Progenitor cell of endocrine pancreas (in vitro differentiated cells): Measurements from ENCODE around the gene LRRC73. TPM values are rescaled to one million over a fixed set of nuclear protein-coding genes. Genes with fewer than 3 reads are reported as not detected.

Experiments used
- DNase-seq: peaks from one replicate; pipeline ENCODE4 v3.0.0; 2021; ENCODE audit warnings: low spot score; ENCODE audit not compliant: unreplicated experiment
- H3K27ac Mint-ChIP-seq: 2 replicates; pipeline ENCODE4 v1.8.0; 2021; ENCODE audit warnings: mild to moderate bottlenecking, moderate library complexity, mixed read lengths
- H3K27me3 Mint-ChIP-seq: 2 replicates; pipeline ENCODE4 v1.8.0; 2021; ENCODE audit warnings: mixed read lengths
- H3K36me3 Mint-ChIP-seq: 2 replicates; pipeline ENCODE4 v1.8.0; 2022; ENCODE audit warnings: mixed read lengths; ENCODE audit not compliant: insufficient read depth
- H3K4me1 Mint-ChIP-seq: 2 replicates; pipeline ENCODE4 v1.8.0; 2021; ENCODE audit warnings: low read depth, mixed read lengths
- H3K4me3 Mint-ChIP-seq: 2 replicates; pipeline ENCODE4 v1.8.0; 2021; ENCODE audit warnings: low read depth, mild to moderate bottlenecking, moderate library complexity, mixed read lengths
- H3K9me3 Mint-ChIP-seq: 2 replicates; pipeline ENCODE4 v1.8.0; 2021; ENCODE audit warnings: low read depth, mixed read lengths
- CTCF ChIP-seq: fragments of 200-600 bp; sonication (generic); IDR thresholded peaks from one replicate; pipeline ENCODE4 v1.5.0; 2021; ENCODE audit warnings: antibody characterized with exemption, mild to moderate bottlenecking; ENCODE audit not compliant: unreplicated experiment
- total RNA-seq: library from RNA; stranded (reverse); gene quantifications from 2 replicates; pipeline ENCODE4 v1.2.1, GENCODE V29; 2021

Gene LRRC73
- total RNA-seq, 1 donor from 2014 or later, result 1.5 TPM

DNA sequence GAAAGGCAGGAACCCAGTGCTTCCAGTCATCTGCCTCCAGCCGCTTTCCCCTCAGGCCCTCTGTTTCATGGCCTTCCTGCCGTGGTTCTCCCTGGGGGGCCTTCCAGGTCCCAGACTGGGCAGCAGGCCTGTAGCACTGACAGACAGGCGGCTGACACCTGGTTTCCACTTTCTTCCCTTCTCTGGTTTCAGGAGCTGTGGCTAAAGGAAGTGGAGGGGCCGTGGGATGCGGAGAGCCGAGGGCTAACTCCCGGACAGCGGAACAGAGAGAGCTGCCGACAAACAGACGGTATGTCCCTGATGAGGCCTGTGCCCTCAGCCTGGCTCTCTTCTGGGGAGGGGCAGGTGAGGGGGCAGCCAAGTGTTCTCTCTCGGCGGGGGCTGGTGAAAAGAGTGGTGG is 12.5 kb downstream of the LRRC73 start:
- H3K27me3 Mint-ChIP-seq, result no peaks in the 10 kb centered on the region
- H3K4me3 Mint-ChIP-seq, result no peak overlapping the region
- H3K4me1 Mint-ChIP-seq, result peaks cover 3% of the 10 kb centered on the region
- no peaks in the 10 kb centered on the region for H3K9me3 Mint-ChIP-seq
- TF ChIP-seq CTCF, result no peak
- H3K27ac Mint-ChIP-seq, result no peak overlapping the region
- peaks cover 7% of the 10 kb centered on the region for H3K36me3 Mint-ChIP-seq
- no peak for DNase-seq

DNA sequence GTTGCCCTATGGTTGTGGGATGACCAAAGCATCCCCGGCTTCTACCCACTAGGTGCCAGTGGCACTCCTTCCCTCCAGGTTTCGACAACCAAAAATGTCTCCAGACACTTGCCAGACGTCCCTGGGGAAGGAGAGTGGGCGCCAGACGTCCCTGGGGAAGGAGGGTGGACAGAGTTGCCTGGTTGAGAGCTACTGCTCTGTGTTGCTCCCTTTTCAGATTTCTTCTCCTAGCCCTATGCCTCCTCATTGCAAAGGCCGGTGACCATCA is 13.1 kb downstream of the LRRC73 start:
- Mint-ChIP-seq H3K27ac (no peak overlapping the region), H3K27me3 (no peaks in the 10 kb centered on the region), H3K9me3 (no peaks in the 10 kb centered on the region), H3K36me3 (peaks cover 7% of the 10 kb centered on the region), H3K4me3 (no peak overlapping the region), H3K4me1 (peaks cover 3% of the 10 kb centered on the region)
- TF ChIP-seq CTCF, result no peak
- no peak for DNase-seq

GRCh38 chr6:43496370-43497128 is 13.6 kb downstream of the LRRC73 start:
- Mint-ChIP-seq H3K9me3 (no peaks in the 10 kb centered on the region), H3K36me3 (peaks cover 7% of the 10 kb centered on the region), H3K27ac (no peak overlapping the region), H3K4me1 (peaks cover 3% of the 10 kb centered on the region), H3K27me3 (no peaks in the 10 kb centered on the region), H3K4me3 (no peak overlapping the region)
- peak; percentile 47 for TF ChIP-seq CTCF
- no peak for DNase-seq

DNA sequence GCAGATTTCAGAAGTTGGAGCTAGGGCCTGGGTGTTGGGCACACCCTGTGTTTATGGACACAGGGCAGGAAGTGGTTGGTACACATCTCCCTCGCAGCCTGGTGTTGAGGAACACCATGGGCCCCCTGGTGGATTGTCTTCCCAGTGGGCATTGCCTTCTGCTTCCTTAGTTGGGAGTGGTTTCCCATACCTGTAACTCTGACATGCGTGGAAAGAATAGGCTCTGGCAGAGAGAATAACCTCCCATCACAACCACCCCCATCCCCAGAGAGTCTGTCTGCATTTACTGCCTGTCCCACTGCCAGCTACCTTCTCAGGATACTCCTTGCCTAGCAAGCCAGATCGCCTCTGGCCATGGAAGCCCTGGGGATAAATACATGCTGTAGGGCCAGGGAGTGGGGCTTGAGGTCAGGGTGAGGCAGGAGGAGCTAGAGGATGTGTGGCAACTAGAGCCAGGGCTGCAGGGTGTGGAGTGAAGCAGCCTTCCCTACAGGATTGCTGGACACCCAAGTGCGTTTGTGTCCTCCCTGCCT is 14.7 kb downstream of the LRRC73 start:
- no peaks in the 10 kb centered on the region for H3K9me3 Mint-ChIP-seq
- H3K27me3 Mint-ChIP-seq, result no peaks in the 10 kb centered on the region
- DNase-seq, result no peak
- H3K4me3 Mint-ChIP-seq, result no peak overlapping the region
- peak; percentile 13 for TF ChIP-seq CTCF
- H3K36me3 Mint-ChIP-seq, result peaks cover 4% of the 10 kb centered on the region
- H3K27ac Mint-ChIP-seq, result peak overlapping the region; percentile 74
- peaks cover 3% of the 10 kb centered on the region for H3K4me1 Mint-ChIP-seq

DNA sequence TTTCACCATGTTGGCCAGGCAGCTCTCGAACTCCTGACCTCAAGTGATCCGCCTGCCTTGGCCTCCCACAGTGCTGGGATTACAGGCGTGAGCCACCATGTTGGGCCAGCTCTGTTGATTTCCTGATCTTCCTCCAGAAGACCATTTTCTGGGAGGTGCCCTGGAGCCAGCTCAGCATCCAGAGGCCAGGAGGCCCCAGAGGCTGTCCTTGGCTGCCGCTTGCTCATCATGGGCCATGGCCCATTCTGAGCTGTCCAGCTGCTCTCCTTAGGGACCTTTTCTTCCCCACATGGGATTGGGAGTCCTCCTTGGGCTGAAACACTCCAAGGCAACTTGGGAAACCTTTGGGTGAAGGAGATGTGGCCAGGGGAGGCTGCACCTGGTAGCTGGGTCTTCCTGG is 15.4 kb downstream of the LRRC73 start:
- no peaks in the 10 kb centered on the region for H3K9me3 Mint-ChIP-seq
- peaks cover 5% of the 10 kb centered on the region for H3K36me3 Mint-ChIP-seq
- no peak overlapping the region for H3K4me3 Mint-ChIP-seq
- no peak for TF ChIP-seq CTCF
- H3K27ac Mint-ChIP-seq, result no peak overlapping the region
- no peak for DNase-seq
- H3K4me1 Mint-ChIP-seq, result peaks cover 3% of the 10 kb centered on the region
- no peaks in the 10 kb centered on the region for H3K27me3 Mint-ChIP-seq
